GM03348 (cell line): ENCODE results near the gene NPEPPS.

Experiments
- DNase-seq: peaks from one replicate; pipeline ENCODE4 v3.0.0; 2012; ENCODE audit warnings: low spot score

NPEPPS gene

GRCh38 chr17:47663912-47664623 is 133.2 kb downstream of the NPEPPS start:
- DNase-seq = peak; percentile 50

- DNase-seq = no peak
Observed at GRCh38 chr17:47664624-47664941, 133.7 kb downstream of the NPEPPS start.

DNA sequence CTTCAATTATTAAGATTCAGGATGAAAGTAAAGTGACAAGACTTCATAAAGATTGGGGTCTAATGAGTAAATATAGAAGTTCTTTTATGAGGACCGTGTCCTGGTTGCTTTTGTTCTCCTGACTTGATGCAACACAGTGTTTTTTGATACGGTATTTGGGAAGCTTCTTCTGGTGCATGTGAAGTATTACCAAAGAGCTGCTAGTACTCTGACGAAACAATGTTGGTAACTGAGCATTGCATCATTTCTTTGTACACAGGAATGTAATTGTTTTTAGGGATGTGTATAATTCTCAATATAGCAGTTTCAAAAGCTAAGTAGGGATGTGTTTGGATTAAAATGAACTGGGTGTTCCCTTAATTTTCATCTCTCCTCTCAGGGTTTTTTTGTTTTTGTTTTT is 134.7 kb downstream of the NPEPPS start:
- peak; percentile 17 for DNase-seq

DNA sequence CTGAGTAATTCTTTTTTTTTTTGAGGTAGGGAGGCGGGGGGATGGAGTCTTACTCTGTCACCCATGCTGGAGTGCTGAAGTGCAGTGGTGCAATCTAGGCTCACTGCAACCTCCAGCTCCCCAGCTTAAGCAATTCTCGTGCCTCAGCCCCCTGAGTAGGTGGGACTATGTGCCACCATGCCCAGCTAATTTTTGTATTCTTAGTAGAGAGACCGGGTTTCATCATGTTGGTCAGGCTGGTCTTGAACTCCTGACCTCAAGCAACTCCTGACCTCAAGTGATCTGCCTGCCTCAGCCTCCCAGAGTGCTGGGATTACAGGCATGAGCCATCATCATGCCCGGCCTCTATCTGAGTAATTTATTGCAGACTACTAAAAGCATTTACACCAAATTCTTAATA is 138.2 kb downstream of the NPEPPS start:
- no peak for DNase-seq

DNA sequence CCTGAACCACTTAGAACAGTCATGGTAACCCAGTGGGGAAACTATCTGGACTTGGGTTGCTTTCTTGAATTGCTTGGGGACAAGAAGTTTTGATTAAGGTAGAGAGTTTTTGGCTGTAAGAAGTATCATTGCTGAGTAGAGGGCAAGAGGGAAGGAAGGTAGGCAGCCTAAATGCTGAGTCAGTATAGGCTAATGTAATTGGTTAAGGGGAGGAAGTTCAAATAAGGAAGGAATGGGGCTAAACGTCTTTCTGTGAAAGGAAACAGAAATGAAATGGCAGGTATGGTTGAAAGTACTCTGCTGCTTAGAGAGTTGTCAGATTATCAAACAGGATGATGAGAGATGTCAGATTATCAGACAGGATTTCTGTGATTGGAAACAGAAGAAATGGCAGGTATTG is 139.2 kb downstream of the NPEPPS start:
- no peak for DNase-seq
